Mesendoderm (in vitro differentiated cells): Measurements from ENCODE around the gene F11.

Experiments
- DNase-seq: peaks from one replicate; pipeline ENCODE4 v3.0.0; 2013
- H2AK5ac ChIP-seq: 2 replicates; pipeline ENCODE4 v1.6.1; 2013; ENCODE audit warnings: low read length, inconsistent platforms
- H2BK120ac ChIP-seq: 2 replicates; pipeline ENCODE4 v1.6.1; 2013; ENCODE audit warnings: low read depth, mild to moderate bottlenecking, low read length, moderate library complexity, mixed read lengths
- H2BK15ac ChIP-seq: replicated peaks from 2 replicates; pipeline ENCODE4 v1.6.1; 2013; ENCODE audit warnings: low read depth, mild to moderate bottlenecking, moderate library complexity
- H2BK5ac ChIP-seq: 2 replicates; pipeline ENCODE4 v1.6.1; 2013; ENCODE audit warnings: low read length, inconsistent platforms
- H3K18ac ChIP-seq: 2 replicates; pipeline ENCODE4 v1.6.1; 2013; ENCODE audit warnings: mild to moderate bottlenecking, low read length, mixed read lengths
- H3K23ac ChIP-seq: one replicate; pipeline ENCODE4 v1.6.1; 2013; ENCODE audit warnings: low read length
- H3K27ac ChIP-seq: 2 replicates; pipeline ENCODE4 v1.5.1; 2013; ENCODE audit warnings: low read depth, mild to moderate bottlenecking, inconsistent platforms, low read length, moderate library complexity
- H3K27me3 ChIP-seq: 2 replicates; pipeline ENCODE4 v1.6.1; 2013; ENCODE audit warnings: low read length, control low read depth, mild to moderate bottlenecking, inconsistent platforms; ENCODE audit not compliant: insufficient read depth, poor library complexity
- H3K36me3 ChIP-seq: 2 replicates; pipeline ENCODE4 v1.6.1; 2013; ENCODE audit warnings: low read length, inconsistent platforms; ENCODE audit not compliant: control insufficient read depth, insufficient read depth
- H3K4ac ChIP-seq: one replicate; pipeline ENCODE4 v1.6.1; 2013; ENCODE audit warnings: low read depth, mild to moderate bottlenecking, low read length, moderate library complexity
- H3K4me1 ChIP-seq: 2 replicates; pipeline ENCODE4 v1.6.1; 2013; ENCODE audit warnings: low read depth, low read length, inconsistent platforms; ENCODE audit not compliant: control insufficient read depth
- H3K4me2 ChIP-seq: 2 replicates; pipeline ENCODE4 v1.6.1; 2013; ENCODE audit warnings: low read length
- H3K4me3 ChIP-seq: 2 replicates; pipeline ENCODE4 v1.5.1; 2013; ENCODE audit warnings: mild to moderate bottlenecking, low read length
- H3K56ac ChIP-seq: one replicate; pipeline ENCODE4 v1.6.1; 2013; ENCODE audit warnings: low read length
- H3K79me1 ChIP-seq: 2 replicates; pipeline ENCODE4 v1.6.1; 2013; ENCODE audit warnings: low read length, inconsistent platforms
- H3K79me2 ChIP-seq: 2 replicates; pipeline ENCODE4 v1.6.1; 2013; ENCODE audit warnings: mild to moderate bottlenecking, low read length; ENCODE audit not compliant: control insufficient read depth, insufficient read depth
- H3K9ac ChIP-seq: 2 replicates; pipeline ENCODE4 v1.6.1; 2013; ENCODE audit warnings: low read length, inconsistent platforms
- H4K5ac ChIP-seq: one replicate; pipeline ENCODE4 v1.6.1; 2013; ENCODE audit warnings: low read length
- H4K8ac ChIP-seq: one replicate; pipeline ENCODE4 v1.6.1; 2013; ENCODE audit warnings: low read depth, mild to moderate bottlenecking, control low read depth, low read length, moderate library complexity
- WGBS: extraction: QIAGEN DNeasy Blood & Tissue Kit; methylation state at CpG from one replicate; pipeline ENCODE4 v1.1.7; 2013; ENCODE audit warnings: low lambda C conversion rate, missing lambda C conversion rate; ENCODE audit not compliant: insufficient coverage; ENCODE audit errors: extremely low coverage; 5-methylcytosine and 5-hydroxymethylcytosine counted together

F11 gene

DNA sequence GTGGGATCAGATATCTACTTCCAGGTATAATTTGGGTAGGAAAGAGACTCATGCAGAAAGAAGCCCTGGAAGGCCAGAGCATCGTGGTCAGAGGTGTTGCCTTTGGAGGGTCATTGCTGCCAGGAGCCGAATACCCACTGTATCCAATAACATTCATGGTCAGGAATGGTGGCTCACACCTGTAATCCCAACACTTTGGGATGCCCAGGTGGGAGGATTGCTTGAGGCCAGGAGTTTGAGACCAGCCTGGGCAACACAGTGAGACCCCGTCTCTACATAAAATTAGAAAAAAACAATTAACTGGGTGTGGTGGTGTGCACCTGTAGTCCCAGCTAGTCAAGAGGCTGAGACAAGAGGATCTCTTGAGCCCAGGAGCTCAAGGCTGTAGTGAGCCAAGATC is 10.9 kb upstream of the F11 start:
- no peak overlapping the region for H3K23ac ChIP-seq
- no CpG with 5 or more reads among the region's 3 CpGs for WGBS
- H4K5ac ChIP-seq, result no peak overlapping the region
- H3K4ac ChIP-seq, result no peak overlapping the region
- H3K9ac ChIP-seq, result no peak overlapping the region
- no peak overlapping the region for H3K18ac ChIP-seq
- H3K4me3 ChIP-seq, result no peak overlapping the region
- H3K27me3 ChIP-seq, result no peaks in the 10 kb centered on the region
- H3K4me2 ChIP-seq, result no peak overlapping the region
- no peak overlapping the region for H2AK5ac ChIP-seq
- H3K79me2 ChIP-seq, result no peaks in the 10 kb centered on the region
- no peak overlapping the region for H2BK5ac ChIP-seq
- no peak overlapping the region for H3K56ac ChIP-seq
- DNase-seq, result no peak
- H2BK15ac ChIP-seq, result no peak overlapping the region
- H2BK120ac ChIP-seq, result no peak overlapping the region
- no peak overlapping the region for H4K8ac ChIP-seq
- H3K79me1 ChIP-seq, result no peaks in the 10 kb centered on the region
- peaks cover 2% of the 10 kb centered on the region for H3K4me1 ChIP-seq
- H3K36me3 ChIP-seq, result no peaks in the 10 kb centered on the region
- no peak overlapping the region for H3K27ac ChIP-seq

- no peaks in the 10 kb centered on the region for H3K79me2 ChIP-seq
- H3K4me2 ChIP-seq, result no peak overlapping the region
- H3K23ac ChIP-seq, result no peak overlapping the region
- H3K9ac ChIP-seq, result no peak overlapping the region
- no peaks in the 10 kb centered on the region for H3K27me3 ChIP-seq
- no peak overlapping the region for H3K4ac ChIP-seq
- H4K8ac ChIP-seq, result no peak overlapping the region
- DNase-seq, result no peak
- no peaks in the 10 kb centered on the region for H3K36me3 ChIP-seq
- H3K18ac ChIP-seq, result no peak overlapping the region
- H2BK5ac ChIP-seq, result no peak overlapping the region
- no peaks in the 10 kb centered on the region for H3K4me1 ChIP-seq
- H4K5ac ChIP-seq, result no peak overlapping the region
- no peak overlapping the region for H3K56ac ChIP-seq
- WGBS, result no CpG with 5 or more reads among the region's 12 CpGs
- no peak overlapping the region for H2BK15ac ChIP-seq
- H3K4me3 ChIP-seq, result no peak overlapping the region
- no peaks in the 10 kb centered on the region for H3K79me1 ChIP-seq
- H3K27ac ChIP-seq, result no peak overlapping the region
- no peak overlapping the region for H2AK5ac ChIP-seq
- no peak overlapping the region for H2BK120ac ChIP-seq
Observed at GRCh38 chr4:186258216-186258811, 7.7 kb upstream of the F11 start.

GRCh38 chr4:186260117-186260503 is 5.9 kb upstream of the F11 start:
- no peaks in the 10 kb centered on the region for H3K4me1 ChIP-seq
- no peak overlapping the region for H2BK120ac ChIP-seq
- H3K79me1 ChIP-seq, result no peaks in the 10 kb centered on the region
- H3K4me3 ChIP-seq, result no peak overlapping the region
- no peaks in the 10 kb centered on the region for H3K79me2 ChIP-seq
- no peak overlapping the region for H3K4me2 ChIP-seq
- H2AK5ac ChIP-seq, result no peak overlapping the region
- H3K36me3 ChIP-seq, result no peaks in the 10 kb centered on the region
- H2BK5ac ChIP-seq, result no peak overlapping the region
- no peak overlapping the region for H3K18ac ChIP-seq
- H3K27me3 ChIP-seq, result no peaks in the 10 kb centered on the region
- H3K27ac ChIP-seq, result no peak overlapping the region
- H4K5ac ChIP-seq, result no peak overlapping the region
- H3K4ac ChIP-seq, result no peak overlapping the region
- H2BK15ac ChIP-seq, result no peak overlapping the region
- H3K56ac ChIP-seq, result no peak overlapping the region
- no CpG with 5 or more reads among the region's 6 CpGs for WGBS
- H3K9ac ChIP-seq, result no peak overlapping the region
- no peak overlapping the region for H3K23ac ChIP-seq
- H4K8ac ChIP-seq, result no peak overlapping the region
- DNase-seq, result no peak

- Histone ChIP-seq H4K5ac (no peak overlapping the region), H3K79me2 (no peaks in the 10 kb centered on the region), H3K79me1 (no peaks in the 10 kb centered on the region), H3K23ac (no peak overlapping the region), H3K4me2 (no peak overlapping the region), H3K27ac (no peak overlapping the region), H3K27me3 (no peaks in the 10 kb centered on the region), H2AK5ac (no peak overlapping the region), H4K8ac (no peak overlapping the region), H3K36me3 (no peaks in the 10 kb centered on the region), H2BK120ac (no peak overlapping the region), H3K9ac (no peak overlapping the region), H3K4me3 (no peak overlapping the region), H3K56ac (no peak overlapping the region), H2BK15ac (no peak overlapping the region), H3K18ac (no peak overlapping the region), H3K4me1 (peaks cover 1% of the 10 kb centered on the region), H2BK5ac (no peak overlapping the region), H3K4ac (no peak overlapping the region)
- no peak for DNase-seq
- WGBS, result no CpG with 5 or more reads among the region's 12 CpGs
Observed at GRCh38 chr4:186260504-186261448, 5.2 kb upstream of the F11 start.

DNA sequence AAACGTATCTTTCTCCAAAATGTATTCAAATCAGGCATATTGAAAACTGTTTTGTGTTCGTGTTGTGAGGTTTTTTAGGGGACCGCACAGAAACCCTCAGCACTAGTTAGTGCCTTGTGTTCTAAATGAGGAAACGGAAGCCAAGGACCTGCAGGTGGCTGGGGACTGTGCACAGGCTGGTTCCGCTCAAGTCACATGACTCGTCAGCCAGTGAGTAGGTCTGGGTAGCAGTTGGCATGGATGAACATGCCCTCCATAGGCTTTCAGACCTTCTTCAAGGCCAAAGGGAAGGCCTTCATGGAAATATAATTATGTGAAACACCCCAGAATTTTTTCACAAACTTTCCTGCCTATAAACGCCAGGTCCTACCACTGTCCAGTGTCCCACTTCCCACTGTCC is 1.3 kb upstream of the F11 start:
- Histone ChIP-seq H2BK15ac (no peak overlapping the region), H3K79me2 (no peaks in the 10 kb centered on the region), H2BK5ac (no peak overlapping the region), H3K9ac (no peak overlapping the region), H3K4me3 (no peak overlapping the region), H4K8ac (no peak overlapping the region), H3K4me2 (no peak overlapping the region), H2AK5ac (no peak overlapping the region), H4K5ac (no peak overlapping the region), H3K27ac (no peak overlapping the region), H3K23ac (no peak overlapping the region), H3K79me1 (no peaks in the 10 kb centered on the region), H2BK120ac (no peak overlapping the region), H3K56ac (no peak overlapping the region), H3K36me3 (no peaks in the 10 kb centered on the region), H3K4ac (no peak overlapping the region), H3K18ac (no peak overlapping the region), H3K4me1 (peaks cover 2% of the 10 kb centered on the region), H3K27me3 (no peaks in the 10 kb centered on the region)
- no peak for DNase-seq
- WGBS, result no CpG with 5 or more reads among the region's 7 CpGs
